ENCODE measurements around the gene KCNJ4.
A peak's percentile ranks its signal among the peaks of the same experiment; 100 is the strongest.
"Not testable (repeated sequence)": the region's sequence is repeated elsewhere in the genome, so short reads cannot be mapped to it uniquely, and the experiment has no call there.

The KCNJ4 gene

DNA sequence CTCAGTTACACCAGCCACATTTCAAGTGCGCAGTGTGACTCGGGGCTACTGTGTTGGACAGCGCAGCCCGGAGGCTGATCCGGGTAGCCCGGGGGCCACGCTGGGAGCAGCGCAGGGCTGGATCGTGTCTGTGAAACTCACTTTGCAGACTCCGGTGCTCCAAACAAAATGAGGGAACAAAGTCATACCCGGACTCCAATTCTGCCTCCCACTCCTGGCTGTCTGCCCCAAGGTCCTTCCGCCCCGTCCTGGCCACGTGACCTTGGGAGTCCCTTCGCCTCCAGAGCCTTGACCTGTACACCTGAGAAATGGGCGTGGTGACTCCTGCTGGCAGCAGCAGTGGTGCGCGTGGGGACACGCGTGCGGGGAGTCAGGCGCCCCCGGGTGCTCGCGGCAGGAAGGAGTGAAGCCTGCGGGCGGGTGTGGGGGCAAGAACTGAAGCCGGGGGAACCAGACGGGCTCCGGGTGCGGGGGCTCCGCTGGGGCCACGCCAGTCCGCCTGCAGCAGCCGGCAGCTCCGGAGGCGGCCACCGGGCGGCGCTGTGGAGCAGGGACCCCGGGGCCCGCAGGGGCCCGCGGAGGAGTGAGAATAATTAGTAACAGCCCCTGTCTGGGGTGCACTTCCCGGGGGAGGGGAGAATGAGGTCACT, 42.4 kb downstream of the KCNJ4 start:
- no peak for DNase-seq (ENCODE audit: low spot score)

DNA sequence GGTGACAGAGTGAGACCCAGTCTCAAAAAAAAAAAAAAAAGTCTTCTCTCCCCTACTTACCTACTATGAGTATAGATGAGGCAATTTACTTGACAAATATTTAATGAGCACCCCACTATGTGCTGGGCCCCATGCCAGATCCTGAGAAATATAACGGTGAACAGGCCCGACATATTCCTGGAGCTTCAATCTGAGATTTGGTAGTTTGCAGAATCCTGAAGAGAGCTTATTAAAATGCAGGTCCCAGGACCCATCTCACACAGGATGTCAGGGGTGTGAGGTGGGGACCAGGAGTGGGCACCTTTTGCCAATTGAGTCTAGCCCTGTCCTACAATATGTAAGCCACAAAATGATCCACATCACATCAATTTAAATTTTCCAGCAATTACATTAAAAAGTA, 44.0 kb downstream of the KCNJ4 start:
- no peak for DNase-seq (ENCODE audit: low spot score)

DNA sequence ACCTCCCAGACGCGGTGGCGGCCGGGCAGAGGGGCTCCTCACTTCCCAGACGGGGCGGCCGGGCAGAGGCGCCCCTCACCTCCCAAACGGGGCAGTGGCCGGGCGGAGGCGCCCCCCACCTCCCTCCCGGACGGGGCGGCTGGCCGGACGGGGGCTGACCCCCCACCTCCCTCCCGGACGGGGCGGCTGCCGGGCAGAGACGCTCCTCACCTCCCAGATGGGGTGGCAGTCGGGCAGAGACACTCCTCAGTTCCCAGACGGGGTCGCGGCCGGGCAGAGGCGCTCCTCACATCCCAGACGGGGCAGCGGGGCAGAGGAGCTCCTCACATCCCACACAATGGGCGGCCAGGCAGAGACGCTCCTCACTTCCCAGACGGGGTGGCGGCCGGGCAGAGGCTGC, 45.1 kb downstream of the KCNJ4 start:
- DNase-seq (ENCODE audit: low spot score) = not testable (repeated sequence)

DNA sequence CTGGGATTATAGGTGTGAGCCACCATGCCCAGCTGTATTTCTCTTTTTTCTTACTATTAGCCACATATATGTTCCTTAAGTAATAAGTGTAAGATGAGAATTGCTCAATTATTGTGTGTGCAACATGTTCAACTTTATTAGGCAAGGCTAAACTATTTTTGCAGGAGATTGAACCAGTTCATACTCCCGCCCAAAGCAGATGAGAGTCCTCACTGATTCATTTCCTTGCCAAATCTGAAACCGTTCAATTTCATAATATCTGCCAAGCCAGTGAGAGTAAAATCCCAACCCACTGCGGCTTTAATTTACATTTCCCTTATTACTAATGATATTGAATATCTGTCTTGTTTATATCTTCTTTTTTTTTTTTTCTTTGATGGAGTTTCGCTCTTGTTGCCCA, 48.4 kb downstream of the KCNJ4 start:
- DNase-seq (ENCODE audit: low spot score) = no peak

DNA sequence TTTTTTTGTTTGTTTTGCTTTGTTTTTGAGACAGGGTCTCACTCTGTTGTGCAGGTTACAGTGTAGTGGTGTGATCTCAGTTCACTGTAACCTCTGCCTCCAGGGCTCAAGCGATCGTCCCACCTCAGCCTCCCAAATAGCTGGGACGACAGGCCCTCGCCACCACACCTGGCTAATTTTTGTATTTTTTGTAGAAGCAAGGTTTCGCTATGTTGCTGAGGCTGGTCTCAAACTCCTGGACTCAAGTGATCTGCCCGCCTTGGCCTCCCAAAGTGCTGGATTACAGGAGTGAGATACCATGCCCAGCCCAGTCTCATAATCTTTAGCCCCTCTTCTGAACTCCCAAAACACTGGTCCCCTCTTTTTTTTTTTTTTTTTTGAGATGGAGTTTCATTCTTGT, 50.6 kb downstream of the KCNJ4 start:
- DNase-seq (ENCODE audit: low spot score) = no peak

DNA sequence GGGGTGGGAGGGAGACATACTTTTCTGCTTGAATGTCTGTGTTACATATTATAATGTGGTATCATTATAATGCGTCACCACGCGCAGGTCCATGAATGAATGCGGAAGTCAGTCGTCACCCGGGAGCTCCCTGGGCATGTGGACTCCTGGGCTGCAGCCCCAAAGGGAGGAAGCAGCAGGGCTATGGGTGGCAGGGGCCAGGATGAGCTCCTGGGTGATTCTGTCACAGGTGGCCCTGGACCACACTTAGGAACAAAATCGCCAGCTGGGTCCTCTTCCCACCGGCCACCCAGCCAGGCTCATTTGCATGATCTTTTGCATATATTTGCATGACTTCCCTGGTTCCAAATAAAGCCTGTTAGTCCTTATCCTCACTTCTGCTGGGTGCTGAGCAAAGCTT, 51.2 kb downstream of the KCNJ4 start:
- DNase-seq (ENCODE audit: low spot score) = peak; percentile 17

DNA sequence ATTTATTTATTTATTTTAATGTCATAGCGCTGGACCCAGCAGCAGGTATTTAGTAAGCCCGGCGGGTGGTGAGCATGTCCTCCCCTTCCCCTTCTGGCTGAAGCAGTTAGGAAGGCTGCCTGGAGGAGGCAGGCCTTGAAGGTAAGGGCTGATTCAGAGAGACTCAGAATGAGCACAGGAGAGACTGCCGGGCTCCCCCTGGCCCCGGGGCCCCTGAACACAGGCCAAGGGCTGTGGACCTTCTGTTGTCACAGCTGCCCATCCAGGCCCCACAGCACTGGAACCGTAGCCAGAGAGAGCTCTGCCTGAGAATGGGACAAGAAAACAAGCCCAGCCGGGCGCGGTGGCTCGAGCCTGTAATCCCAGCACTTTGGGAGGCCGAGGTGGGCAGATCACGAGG, 52.8 kb downstream of the KCNJ4 start:
- DNase-seq (ENCODE audit: low spot score) = no peak

DNA sequence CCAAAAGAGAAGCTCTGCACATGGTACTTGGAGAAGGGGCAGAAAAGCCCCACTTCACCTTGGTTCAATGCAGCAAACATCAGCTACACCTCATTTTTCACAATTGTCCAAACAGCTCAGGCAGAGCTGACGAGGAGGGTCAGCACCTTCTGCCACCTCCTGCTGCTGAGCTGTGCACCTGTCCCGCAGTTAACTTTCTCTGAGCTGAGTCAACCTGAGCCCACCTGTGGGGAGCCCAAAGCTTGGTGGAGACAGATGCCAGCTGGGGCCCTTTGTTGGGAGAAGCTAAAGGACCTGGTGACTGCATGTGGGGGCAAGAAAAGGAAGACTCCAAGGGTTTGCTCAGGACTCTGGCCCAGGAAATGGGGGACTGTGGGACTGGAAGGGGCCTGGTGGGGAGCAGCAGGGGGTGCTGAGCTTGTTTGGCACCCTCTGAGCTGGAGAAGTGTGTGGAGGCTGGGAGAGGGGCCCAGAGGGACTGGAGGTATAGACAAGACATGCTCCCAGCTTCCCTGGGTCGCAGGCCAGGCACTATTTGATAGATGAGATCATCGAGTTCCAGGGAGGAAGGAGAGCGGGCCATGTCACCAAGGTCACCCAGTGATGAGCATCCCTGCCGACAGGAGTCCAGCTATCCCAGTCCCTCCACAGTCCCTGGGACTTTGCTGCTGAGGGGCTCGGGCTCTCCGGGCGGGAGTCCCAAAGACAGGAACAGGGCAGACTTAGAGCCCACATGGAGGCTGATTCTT, 53.5 kb downstream of the KCNJ4 start:
- DNase-seq (ENCODE audit: low spot score) = no peak

DNA sequence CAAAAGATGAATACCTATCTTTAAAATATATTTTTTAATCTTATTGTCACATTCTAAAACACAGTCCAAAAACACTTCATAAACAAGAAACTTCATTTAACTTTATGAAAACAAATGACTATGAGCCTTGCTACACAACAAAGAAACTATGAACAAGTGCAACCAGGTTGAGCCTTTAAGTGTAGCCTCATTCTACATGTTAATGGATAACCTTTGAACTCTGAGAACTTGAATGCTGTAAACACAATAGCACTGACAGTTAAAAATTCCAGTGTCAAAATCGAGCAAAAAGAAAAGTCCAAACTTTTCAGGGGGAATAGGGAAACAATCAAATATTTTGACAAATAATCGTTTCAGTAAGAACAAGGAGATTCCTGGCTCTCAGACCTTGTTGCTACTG, 54.7 kb downstream of the KCNJ4 start:
- not testable (repeated sequence) for DNase-seq (ENCODE audit: low spot score)

DNA sequence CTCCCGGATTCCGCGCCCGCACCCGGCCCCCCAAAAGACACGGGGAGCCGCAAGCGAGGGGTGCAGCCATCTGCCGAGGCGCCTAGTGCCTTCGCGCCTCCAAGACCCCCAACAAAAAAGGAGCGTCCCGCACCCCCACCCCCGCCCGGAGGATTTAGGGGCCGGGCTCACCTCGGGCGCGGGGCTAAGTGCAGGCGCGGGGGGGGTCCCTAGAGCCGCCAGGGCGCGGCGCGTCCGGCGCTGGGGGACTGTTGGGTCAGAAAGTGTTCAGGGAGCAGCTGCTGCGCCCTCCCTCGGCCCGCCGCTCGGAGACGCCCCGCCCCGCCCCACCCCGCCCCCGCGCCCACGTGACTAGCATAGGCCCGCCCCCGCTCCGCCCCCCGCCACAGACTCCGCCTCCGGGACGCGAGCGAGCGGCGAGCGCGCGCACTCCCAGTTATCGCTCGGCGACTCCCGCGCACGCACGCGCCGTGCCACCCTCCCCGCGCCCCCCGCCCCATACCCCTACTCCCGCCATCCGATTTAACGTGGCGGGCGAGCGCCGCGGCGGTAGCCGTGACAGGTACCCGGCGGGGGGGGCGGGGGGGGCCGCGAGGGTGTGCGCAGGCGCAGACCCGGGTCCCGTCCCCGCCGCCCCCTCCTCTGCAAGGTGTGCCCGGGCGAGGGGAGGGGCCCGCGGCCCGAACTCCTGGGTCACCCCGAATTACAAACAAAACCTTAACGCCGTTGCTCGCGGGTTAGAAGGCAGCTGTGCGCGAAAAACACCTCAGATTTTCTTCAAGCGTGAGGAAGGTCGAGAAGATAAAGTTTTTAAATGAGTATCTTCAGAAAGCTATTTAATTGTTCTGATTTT, 56.2 kb downstream of the KCNJ4 start:
- peak; percentile 89 for DNase-seq (ENCODE audit: low spot score)

DNA sequence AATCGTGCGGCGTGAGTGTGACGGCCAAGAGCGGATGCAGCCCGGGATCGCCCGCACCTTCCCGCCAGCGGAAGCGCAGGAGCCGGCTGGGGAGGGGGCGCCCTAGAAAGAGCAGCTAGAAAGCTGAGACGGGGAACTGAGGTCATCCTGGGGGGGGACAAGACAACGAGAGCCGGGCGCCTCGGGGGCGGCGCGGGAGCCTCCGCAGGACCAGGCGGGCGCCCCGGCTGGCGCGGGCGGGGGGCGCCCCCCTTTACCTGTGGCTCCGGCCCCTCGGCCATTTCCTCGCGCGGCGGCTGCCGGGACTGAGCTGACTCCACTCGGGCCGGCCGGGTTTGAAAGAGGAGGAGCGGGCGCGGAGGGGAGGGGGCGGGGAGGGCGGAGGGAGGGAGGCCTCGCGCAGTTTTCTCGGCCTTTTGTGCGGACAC, 56.8 kb downstream of the KCNJ4 start:
- DNase-seq (ENCODE audit: low spot score) = peak; percentile 69

DNA sequence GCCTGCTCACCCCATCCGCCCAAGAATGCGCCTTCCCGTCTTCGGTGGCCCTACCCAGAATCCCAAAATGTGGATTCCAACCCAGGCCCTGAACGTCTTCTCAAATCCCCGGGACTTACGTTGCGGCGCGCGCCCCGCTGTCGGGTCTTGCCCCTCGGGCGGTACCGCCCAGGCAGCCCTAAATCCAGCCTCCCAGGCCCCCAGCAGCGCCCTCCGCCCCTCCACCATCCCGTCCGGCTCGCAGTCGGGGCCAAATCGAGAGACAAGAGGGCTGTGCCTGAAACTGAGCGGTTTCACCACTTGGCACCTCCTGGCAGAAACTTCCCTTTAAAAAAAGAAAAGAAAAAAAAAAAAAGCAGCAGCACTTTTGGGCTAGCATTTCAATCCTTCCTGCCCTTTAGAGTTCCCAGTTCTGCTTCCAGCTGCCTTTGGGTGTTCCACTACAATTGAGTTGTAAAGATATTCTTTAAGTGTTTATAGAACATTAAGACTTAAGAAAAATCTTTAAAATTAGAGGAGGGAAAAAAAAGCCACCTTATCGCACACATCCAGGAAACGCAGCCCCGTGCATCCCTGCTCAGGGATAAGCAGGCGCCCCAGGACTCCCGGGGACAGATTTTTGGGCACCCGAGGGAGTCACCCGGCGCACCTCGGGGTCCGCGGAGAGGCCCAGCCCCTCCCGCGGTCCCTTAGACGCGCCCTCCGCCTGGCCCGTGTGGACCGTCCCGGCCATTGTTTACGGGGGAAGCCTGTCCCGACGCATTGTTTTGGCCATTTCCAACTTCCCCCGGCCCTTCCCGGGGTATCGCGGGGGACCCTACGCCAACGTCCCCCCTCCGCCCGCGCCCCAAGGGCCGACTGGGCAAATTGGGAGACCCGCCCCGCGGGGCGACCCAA, 57.6 kb downstream of the KCNJ4 start:
- no peak for DNase-seq (ENCODE audit: low spot score)

DNA sequence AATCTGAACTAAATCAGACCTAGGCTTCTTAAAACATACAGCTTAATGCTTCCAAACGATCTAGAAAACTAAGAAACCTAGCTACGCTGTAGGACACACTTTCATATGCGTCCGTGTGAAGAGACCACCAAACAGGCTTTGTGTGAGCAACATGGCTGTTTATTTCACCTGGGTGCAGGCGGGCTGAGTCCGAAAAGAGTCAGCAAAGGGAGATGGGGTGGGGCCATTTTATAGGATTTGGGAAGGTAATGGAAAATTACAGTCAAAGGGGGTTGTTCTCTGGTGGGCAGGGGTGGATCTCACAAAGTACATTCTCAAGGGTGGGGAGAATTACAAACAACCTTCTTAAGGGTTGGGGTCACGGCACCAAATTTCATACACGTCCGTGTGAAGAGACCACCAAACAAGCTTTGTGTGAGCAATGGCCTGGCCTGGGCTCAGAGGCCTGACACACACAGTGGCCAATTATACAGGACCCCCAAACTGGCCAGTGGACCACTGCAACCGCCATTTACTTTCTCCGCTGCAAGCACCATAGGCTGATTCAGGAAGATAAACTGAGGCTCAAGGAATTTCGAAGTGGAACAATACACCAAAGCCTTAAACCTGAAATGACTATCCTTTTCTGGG, 58.4 kb downstream of the KCNJ4 start:
- not testable (repeated sequence) for DNase-seq (ENCODE audit: low spot score)

DNA sequence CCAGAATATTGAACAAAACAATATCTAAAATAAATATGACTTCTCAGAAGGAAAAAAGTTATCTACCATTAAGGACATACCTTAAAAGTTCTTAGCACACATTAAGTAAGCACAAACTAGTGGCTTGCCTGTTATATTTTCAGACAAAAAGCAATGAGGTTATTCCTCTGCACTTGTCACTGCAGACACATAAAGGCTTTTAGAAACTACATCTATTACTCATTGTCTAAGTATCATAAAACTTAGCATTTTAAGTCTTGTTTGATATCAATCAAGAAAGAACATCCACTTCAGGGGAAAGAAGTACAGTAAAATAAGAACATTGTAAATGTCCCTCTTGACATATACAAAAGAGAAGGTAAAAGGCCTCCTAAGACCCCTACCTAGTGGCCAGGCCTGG, 59.1 kb downstream of the KCNJ4 start:
- not testable (repeated sequence) for DNase-seq (ENCODE audit: low spot score)

DNA sequence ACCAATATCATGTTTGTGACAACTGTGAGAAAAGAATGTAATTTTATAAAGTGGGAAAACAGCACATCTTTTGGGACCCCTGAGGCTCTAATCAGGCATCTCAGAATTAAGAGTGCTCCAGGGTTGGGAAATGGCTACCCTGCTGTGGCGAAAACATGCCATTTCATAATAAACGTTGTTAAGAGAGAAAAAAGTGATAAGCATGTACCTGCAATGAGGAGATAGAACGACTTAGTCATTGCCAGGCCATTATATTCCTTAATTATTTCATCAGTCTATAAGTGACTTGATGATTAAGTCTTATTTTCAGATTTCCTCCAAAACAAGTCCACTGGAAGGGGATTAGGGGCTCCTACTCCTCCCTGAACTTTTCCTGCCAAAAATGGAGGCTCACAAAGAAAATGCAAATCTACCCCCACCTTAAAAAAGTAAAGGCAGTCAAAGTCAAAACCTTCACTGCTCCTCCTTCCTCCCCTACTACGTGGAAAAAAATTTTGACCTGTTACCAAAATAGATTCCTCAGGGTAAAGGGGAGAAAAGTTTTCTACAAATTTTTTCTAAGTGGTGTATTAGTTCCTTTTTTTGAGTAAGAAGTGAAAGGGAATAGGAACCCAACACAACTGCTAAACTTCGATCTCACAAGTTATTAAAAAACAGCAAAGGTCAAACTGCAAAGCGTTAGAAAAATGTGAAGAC, 59.9 kb downstream of the KCNJ4 start:
- not testable (repeated sequence) for DNase-seq (ENCODE audit: low spot score)

DNA sequence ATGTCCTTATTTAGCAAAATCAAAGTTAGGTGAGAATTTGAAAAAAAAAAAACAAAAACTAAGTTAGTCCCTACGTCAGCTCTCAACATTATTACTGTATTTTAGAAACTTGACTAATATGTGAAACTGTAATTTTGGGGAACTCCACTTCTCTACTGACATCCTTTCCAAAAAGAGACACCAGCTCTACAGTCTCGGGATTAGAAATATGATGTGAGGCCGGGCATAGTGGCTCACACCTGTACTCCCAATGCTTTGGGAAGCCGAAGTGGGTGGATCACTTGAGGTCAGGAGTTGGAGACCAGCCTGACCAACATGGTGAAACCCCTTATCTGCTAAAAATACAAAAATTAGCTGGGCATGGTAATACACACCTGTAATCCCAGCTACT, 65.6 kb downstream of the KCNJ4 start:
- DNase-seq (ENCODE audit: low spot score) = not testable (repeated sequence)

DNA sequence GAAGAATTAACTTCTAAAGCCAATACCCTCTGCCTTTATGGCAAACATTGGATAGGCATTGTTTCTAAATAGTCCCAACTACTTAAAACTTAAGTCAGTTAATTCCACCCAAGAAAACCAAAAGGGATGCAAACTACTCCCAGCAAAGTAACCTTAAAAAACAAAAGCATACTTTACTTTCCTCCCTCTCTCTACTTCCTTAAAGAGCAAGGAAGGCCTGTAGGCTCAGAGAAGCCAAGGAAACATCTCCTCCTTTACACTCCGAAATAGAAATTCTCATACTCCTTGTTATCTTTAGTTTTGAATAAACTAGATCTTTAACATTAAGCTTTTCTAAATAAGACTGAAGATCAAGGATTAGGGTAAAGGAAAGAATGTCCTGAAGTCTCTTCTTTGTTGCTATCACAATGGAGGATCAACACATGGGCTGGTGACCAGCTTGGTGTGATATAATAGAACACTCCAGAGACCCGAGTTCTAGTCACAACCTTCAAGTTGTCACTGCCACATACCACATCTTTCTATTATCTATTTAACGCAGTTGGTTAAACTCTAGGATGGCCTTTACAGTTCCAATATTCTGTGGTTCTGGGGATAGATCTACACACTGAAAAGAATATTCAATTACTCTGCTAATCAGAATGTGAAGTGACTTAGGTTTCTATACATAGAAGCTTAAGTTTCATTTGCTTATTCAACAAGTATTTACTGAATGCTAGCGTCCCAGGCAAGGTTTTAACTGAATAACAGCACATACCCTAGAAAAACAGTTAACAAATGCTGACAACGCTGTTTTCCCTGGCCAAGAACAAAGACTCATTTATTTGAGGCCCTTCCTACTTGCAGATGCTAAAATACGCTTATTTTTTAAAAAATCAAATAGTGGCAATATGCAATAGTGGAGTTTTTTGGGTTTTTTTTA, 66.2 kb downstream of the KCNJ4 start:
- DNase-seq (ENCODE audit: low spot score) = not testable (repeated sequence)

DNA sequence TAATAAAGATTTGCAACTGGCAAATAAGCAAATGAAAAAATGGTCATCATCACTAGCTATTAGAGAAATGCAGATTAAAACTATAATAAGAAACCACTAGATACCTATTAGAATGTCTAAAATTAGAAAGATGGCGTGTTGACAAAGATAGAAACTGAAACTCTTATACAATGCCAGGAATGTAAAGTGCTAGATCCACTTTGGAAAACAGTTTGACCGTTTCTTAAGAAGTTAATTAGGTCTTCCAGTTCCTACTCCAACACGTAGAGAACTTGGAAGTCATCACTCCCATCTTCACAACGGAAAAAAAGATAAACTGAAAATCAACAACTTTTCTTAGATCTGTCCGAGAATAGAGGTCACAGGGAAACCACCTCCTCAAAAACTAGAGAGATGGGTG, 68.1 kb downstream of the KCNJ4 start:
- not testable (repeated sequence) for DNase-seq (ENCODE audit: low spot score)

DNA sequence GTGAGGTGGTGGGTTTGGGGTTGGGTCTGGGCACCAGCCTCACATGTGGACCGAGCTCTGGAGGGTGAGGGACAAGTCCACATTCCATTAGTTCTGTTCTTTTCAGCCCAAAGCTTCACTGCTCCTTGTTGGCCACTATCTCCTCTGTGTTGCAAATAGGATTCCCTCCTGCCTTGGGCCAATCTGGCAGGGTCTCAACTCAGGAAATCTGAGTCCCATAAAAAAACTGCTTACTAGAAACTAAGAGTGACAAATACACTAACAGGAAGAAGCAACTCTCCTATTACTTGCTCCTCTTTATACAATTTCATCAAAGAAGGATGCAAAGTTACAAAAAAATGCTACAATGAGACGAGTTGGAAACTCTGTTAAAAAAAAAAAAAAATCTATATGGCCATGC, 71.6 kb downstream of the KCNJ4 start:
- DNase-seq (ENCODE audit: low spot score) = no peak

DNA sequence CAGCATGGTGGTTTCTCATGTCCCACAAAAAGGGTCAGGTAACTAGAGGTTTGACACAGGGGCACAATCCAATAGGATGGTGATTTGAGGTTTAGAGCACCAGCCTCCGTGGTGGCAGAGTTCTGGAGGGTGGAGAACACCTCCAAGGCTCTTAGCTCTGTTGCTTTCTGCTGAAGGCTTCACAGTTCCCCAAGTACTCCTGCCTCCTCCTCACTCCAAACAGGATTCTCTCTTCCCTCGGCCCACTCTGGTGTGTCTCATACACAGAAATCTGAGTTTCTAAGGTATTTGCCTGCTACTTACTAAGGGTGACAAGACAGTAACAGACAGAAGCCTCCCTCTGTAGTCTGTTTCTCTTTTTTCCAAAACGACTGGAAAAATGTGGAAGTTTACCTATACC, 73.6 kb downstream of the KCNJ4 start:
- DNase-seq (ENCODE audit: low spot score) = not testable (repeated sequence)
